Measurements from ENCODE around the gene SDC1.

The SDC1 gene

DNA sequence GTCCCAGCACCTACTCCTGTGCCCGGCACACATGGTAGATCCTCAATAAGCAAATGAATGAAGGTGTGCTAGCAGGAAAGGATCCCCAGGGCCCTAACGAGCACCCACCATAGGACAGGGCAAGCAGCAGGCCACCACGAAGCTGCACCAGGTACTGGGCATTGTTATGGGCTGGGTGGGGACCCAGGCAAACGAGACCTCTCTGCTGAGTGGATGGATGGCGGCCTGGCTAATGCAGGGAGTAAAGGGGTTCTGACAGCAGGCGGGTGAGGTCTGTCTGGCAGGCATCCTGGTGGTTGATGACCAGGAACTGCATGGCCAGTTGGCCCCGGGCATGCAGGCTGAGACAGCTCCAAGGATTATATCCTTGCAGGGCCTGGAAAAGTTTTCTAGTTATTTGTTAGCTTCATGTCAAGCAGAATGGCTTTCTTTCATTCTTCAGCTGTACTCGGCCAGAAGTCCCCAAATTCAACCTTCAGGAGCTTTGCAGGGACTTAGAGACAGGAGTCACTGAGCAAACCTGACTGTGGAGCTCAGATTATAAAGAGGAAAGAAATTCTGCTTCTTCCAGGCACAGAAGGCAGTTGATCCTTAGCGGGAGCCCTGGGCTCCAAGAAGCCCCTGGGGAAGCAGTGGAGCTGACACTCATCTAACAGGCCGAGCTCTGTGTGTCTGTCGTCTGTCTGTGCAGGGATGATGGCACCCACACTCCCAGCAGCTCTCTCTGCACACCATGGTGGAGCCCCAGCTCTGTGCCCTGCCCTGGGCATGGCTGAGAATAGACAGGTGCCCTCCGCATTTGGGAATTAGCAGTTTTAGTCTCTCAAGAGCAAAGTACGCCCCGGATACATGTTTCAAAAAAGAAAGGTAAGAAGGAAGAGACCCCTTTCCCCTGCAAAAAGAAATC is 51.2 kb downstream of the SDC1 start:
- Histone ChIP-seq H3K4me1 (ENCODE audit: insufficient read depth, poor library complexity, severe bottlenecking) (peaks cover 26% of the 10 kb centered on the region), H3K9me3 (ENCODE audit: severe bottlenecking) (no peaks in the 10 kb centered on the region), H3K27ac (ENCODE audit: poor library complexity, severe bottlenecking) (no peak overlapping the region), H3K4me3 (ENCODE audit: severe bottlenecking) (no peak overlapping the region), H3K36me3 (ENCODE audit: low read depth) (no peaks in the 10 kb centered on the region), H3K27me3 (ENCODE audit: insufficient read depth, poor library complexity, severe bottlenecking) (no peaks in the 10 kb centered on the region)
- ATAC-seq (ENCODE audit: low read depth), result no peak
- DNase-seq (ENCODE audit: low spot score), result no peak
- no peak for TF ChIP-seq CTCF (IDR thresholded peaks at IDR 0.05; ENCODE audit: poor library complexity, severe bottlenecking)

- Histone ChIP-seq H3K27ac (ENCODE audit: poor library complexity, severe bottlenecking) (peak overlapping the region; percentile 24), H3K4me1 (ENCODE audit: insufficient read depth, poor library complexity, severe bottlenecking) (peaks cover 24% of the 10 kb centered on the region), H3K36me3 (ENCODE audit: low read depth) (no peaks in the 10 kb centered on the region), H3K9me3 (ENCODE audit: severe bottlenecking) (no peaks in the 10 kb centered on the region), H3K27me3 (ENCODE audit: insufficient read depth, poor library complexity, severe bottlenecking) (no peaks in the 10 kb centered on the region), H3K4me3 (ENCODE audit: severe bottlenecking) (no peak overlapping the region)
- no peak for TF ChIP-seq CTCF (IDR thresholded peaks at IDR 0.05; ENCODE audit: poor library complexity, severe bottlenecking)
- no peak for DNase-seq (ENCODE audit: low spot score)
- ATAC-seq (ENCODE audit: low read depth), result no peak
These were observed 51.9 kb downstream of the SDC1 start for GRCh38 chr2:20173064-20173463.

- no peak for TF ChIP-seq CTCF (IDR thresholded peaks at IDR 0.05; ENCODE audit: poor library complexity, severe bottlenecking)
- Histone ChIP-seq H3K36me3 (ENCODE audit: low read depth) (no peaks in the 10 kb centered on the region), H3K27ac (ENCODE audit: poor library complexity, severe bottlenecking) (peak overlapping the region; percentile 24), H3K9me3 (ENCODE audit: severe bottlenecking) (no peaks in the 10 kb centered on the region), H3K4me3 (ENCODE audit: severe bottlenecking) (no peak overlapping the region), H3K4me1 (ENCODE audit: insufficient read depth, poor library complexity, severe bottlenecking) (peaks cover 24% of the 10 kb centered on the region), H3K27me3 (ENCODE audit: insufficient read depth, poor library complexity, severe bottlenecking) (no peaks in the 10 kb centered on the region)
- peak; percentile 72 for ATAC-seq (ENCODE audit: low read depth)
- DNase-seq (ENCODE audit: low spot score), result no peak
These were observed 52.5 kb downstream of the SDC1 start for GRCh38 chr2:20172273-20173055.

GRCh38 chr2:20171445-20171977 is 53.4 kb downstream of the SDC1 start:
- H3K27me3 ChIP-seq (ENCODE audit: insufficient read depth, poor library complexity, severe bottlenecking), result no peaks in the 10 kb centered on the region
- H3K27ac ChIP-seq (ENCODE audit: poor library complexity, severe bottlenecking), result peak overlapping the region; percentile 24
- DNase-seq (ENCODE audit: low spot score) (no peak), ATAC-seq (ENCODE audit: low read depth) (no peak)
- H3K36me3 ChIP-seq (ENCODE audit: low read depth), result no peaks in the 10 kb centered on the region
- H3K4me1 ChIP-seq (ENCODE audit: insufficient read depth, poor library complexity, severe bottlenecking), result peaks cover 33% of the 10 kb centered on the region
- H3K4me3 ChIP-seq (ENCODE audit: severe bottlenecking), result no peak overlapping the region
- H3K9me3 ChIP-seq (ENCODE audit: severe bottlenecking), result no peaks in the 10 kb centered on the region
- TF ChIP-seq CTCF (IDR thresholded peaks at IDR 0.05; ENCODE audit: poor library complexity, severe bottlenecking), result no peak
